GM19240 (cell line): ENCODE data around the gene KIRREL1.

Source experiments
- DNase-seq: peaks from one replicate; pipeline ENCODE4 v3.0.0; 2011; ENCODE audit warnings: low spot score; ENCODE audit not compliant: insufficient read length

KIRREL1 gene

GRCh38 chr1:158028969-158029368 is 35.5 kb downstream of the KIRREL1 start:
- no peak for DNase-seq

DNA sequence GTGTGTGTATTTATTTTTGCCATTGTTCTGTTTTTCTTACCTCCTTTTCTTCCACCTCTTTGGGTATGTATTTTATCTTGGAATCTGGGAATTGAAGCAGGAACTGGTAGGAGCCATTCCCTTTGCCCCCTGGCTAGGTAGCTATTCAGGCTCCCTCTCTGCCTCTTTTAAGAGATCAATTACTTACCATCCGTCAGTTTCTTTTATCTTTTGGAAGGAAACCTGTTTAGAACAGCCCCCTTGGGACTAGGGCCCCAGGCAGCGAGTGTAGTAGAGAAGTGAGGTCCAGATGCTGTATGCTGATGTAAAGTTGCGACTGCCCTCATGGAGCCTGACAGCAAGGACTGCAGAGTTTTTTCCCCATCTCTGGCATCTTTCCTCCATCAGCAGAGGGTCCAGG is 41.6 kb downstream of the KIRREL1 start:
- no peak for DNase-seq

- DNase-seq, result no peak
Observed at GRCh38 chr1:158035976-158036583, 42.6 kb downstream of the KIRREL1 start.

- DNase-seq, result no peak
Observed at GRCh38 chr1:158037008-158037865, 43.8 kb downstream of the KIRREL1 start.

DNA sequence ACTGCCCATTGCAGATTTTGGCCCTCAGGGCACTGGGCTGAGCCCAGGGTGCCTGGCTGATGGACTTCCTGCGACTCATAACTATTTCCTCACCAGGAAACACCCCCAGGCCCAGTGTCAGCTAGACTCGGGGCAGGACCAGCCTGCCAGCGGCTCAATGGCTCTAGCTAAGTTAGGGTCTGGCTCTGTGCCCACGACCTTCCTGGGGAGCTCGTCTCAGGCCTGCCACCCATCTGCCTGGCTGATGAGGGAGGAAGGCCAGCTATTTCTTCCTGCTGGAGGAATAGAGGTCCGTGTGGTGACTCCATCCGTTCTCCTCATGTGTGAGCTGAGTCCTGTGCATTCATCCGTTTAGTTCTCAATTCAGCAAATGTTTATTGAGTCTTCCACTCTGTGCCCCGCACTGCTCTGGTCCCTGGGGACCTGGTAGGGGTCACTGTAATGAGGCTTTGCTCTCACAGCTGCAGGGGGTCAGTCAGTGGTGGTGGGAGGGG is 44.5 kb downstream of the KIRREL1 start:
- DNase-seq, result no peak

DNA sequence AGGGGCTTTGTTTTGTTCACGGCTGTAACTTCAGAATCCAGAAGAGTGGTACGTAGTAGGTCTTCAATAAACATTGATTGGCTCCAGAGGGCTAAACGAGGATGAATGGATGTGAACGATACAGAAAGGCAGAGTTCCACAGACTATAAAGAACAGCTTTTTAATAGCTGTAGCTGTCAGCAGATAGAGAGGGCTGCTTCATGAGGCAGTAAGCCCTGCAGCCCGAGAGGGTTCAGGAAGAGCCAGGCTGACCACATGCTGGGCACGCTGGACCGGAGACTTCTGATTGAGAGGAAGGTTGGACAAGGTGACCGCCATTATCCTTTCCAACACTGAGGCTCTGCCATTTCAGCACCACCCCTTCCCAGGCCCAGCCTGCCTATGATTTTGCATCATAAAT is 45.3 kb downstream of the KIRREL1 start:
- no peak for DNase-seq

- DNase-seq, result no peak
Observed at GRCh38 chr1:158039380-158039779, 45.9 kb downstream of the KIRREL1 start.

DNA sequence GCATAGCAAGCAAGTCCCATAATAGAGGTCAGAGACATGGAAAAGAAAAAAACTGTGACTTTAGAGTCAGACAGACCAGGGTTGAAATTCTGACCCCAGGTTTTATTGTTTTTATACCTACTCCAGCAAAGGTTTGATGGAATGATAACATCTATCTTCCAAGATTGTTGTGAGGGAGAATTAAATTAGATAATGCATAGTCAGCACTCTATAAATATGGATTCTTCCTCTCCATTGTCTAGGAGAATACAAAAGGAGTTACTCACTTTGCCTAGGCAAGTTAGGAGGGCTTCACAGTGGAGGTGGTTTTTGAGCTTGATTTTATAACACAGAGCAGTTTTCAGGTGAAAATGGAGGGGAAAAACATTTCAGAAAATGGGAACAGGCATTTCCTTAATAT is 46.9 kb downstream of the KIRREL1 start:
- no peak for DNase-seq

GRCh38 chr1:158043232-158043631 is 49.8 kb downstream of the KIRREL1 start:
- no peak for DNase-seq

DNA sequence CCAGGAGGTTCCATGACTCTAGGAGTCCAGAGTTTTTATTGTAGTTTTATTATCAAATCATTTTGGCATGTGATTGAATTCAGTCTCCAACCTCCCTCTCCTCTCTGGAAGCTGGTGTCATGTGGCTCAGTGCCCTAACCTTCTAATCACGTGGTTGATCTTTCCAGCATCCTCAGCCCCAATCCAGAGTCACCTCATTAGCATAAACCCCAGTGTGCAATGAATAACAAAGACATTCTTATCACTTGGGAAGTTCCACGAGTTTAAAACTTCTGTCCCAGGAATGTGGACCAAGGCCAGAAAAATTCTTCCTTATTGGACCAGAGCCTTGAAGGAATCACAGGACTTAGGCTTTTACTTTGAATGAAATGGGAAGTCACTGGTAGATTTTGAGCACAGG is 52.2 kb downstream of the KIRREL1 start:
- no peak for DNase-seq

GRCh38 chr1:158046715-158047510 is 53.5 kb downstream of the KIRREL1 start:
- no peak for DNase-seq

- no peak for DNase-seq
Observed at GRCh38 chr1:158048371-158049067, 55.1 kb downstream of the KIRREL1 start.

GRCh38 chr1:158049853-158050252 is 56.4 kb downstream of the KIRREL1 start:
- DNase-seq, result no peak

DNA sequence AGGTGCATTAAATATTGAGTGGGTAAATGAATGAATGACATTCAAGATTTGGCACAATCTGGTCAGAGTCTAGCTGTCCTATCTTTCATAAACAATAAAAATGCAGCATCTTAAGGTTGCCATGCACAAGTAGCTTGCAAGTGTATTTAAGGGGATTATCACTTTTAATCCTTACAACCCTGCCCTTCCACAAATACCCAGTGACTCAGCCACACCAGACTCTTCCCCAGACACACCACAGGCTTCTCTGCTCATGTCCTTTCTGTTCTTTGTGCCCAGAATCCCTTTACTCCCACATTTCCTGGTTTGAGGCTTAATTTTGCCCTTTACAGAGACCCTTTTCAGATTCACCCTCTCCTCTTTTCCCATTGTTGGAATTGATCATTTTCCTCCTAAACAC is 59.8 kb downstream of the KIRREL1 start:
- no peak for DNase-seq

DNA sequence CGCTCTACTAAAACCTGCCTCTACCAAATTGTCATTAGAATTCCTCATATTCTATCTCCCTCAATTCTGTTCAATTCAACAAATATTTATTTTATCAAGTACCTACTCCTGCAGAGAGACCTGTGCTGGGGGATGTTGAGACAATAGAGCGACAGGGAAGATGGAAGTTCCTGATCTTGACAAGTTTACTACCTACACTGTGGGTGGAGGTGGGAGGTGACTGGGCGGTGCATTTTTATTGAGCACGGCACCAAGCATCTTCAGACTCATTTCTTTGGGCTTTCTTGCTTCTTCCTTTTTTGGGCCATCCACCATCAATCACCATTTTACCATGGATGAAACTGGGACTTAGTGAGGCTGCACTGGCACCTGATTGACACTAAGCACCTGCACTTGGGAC is 61.3 kb downstream of the KIRREL1 start:
- DNase-seq, result no peak

GRCh38 chr1:158055854-158056253 is 62.4 kb downstream of the KIRREL1 start:
- no peak for DNase-seq

GRCh38 chr1:158056498-158056897 is 63.1 kb downstream of the KIRREL1 start:
- no peak for DNase-seq

- no peak for DNase-seq
Observed at GRCh38 chr1:158058237-158058985, 65.0 kb downstream of the KIRREL1 start.

DNA sequence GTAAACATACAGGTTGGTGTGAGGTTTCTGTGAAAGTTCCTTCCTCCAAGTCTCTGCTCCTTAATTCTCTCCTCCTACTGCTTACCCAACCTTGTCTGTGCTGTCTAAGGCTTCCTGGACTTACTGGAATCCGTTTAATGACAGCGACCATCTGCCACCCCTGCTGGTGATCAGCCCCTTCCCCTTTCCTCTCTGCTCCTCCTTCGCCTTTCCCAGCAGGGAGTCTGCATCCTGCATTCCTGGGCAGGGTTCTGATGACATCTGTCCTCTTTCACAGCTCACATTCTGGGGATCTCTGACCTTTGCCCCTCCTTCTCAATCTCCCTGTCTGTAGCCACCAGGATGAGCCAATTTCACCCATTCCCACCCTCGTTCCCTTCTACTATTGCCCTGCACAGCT is 66.5 kb downstream of the KIRREL1 start:
- DNase-seq, result no peak

DNA sequence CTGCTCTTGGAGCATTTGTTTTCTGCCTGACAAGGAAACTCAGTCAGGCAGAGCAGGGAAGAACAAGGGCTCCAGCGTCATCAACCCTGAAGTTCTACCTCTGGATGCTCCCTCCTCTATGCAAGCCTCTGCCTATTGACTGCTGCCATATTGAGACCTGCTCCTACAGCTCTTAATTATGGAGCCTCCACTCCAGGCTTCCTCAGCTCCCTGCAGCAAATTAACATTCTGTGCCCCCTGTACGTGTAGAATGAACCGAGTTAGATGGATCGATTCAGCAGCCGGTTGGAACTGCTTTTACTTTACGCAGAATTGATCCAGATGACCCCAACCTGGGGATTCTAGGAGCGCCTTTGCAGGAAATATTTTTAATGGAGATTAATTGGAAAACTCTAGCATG is 68.7 kb downstream of the KIRREL1 start:
- DNase-seq, result no peak

DNA sequence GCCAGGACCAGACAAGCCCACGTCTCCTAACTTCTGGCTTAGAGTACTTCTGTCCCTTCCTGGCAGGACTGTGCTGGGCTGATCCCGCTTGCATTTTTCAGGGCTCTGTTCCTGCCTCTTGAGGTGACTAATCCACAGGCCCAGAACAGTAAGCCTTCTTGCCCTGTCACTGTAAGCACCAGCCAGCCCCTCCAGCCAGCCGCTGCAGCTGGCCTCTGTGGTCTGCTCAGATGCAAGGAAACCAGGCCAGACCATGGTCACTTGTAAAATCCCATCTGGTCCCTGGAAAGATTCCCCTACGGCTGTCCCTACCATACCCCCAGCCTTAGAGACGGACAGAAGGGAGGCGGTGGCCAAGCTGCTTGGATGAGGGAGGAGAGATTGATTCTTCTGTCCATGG is 74.2 kb downstream of the KIRREL1 start:
- DNase-seq, result no peak
